ENCODE measurements around the gene AP5Z1. TPM values are rescaled to one million over a fixed set of nuclear protein-coding genes. Genes with fewer than 3 reads are reported as not detected.

The AP5Z1 gene
- total RNA-seq, 1 donor from 2014 or later = 71.2 TPM

DNA sequence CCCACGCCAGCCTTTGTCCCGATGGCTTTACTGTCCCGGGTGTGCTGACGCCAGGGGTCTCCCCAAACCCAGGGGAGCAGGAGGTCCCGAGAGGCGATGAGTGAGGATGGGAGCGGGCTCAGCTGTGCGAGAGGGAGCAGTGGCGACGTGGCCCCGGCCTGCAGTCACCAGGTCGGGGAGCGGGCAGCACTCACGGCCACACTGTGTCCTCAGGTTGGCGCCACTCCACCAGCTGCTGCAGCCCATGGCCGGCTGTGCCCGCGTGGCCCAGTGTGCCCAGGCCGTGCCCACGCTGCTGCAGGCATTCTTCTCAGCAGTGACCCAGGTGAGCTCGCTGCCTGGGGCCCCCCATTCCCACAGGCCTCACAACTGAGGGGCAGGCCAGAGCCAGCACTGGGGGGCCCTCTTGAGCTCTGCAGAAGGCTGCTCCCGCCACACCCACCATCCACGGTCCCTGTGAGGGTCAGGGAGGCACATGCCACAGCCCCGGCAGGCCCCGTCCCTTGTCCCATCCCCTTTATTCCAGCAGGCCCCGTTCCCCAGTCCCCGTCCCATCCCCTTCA, 13.3 kb downstream of the AP5Z1 start:
- peaks cover 2% of the 10 kb centered on the region for H3K36me3 ChIP-seq (ENCODE audit: control insufficient read depth, insufficient read depth, low read length)
- TF ChIP-seq, protein P1, sequence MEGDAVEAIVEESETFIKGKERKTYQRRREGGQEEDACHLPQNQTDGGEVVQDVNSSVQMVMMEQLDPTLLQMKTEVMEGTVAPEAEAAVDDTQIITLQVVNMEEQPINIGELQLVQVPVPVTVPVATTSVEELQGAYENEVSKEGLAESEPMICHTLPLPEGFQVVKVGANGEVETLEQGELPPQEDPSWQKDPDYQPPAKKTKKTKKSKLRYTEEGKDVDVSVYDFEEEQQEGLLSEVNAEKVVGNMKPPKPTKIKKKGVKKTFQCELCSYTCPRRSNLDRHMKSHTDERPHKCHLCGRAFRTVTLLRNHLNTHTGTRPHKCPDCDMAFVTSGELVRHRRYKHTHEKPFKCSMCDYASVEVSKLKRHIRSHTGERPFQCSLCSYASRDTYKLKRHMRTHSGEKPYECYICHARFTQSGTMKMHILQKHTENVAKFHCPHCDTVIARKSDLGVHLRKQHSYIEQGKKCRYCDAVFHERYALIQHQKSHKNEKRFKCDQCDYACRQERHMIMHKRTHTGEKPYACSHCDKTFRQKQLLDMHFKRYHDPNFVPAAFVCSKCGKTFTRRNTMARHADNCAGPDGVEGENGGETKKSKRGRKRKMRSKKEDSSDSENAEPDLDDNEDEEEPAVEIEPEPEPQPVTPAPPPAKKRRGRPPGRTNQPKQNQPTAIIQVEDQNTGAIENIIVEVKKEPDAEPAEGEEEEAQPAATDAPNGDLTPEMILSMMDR (IDR thresholded peaks at IDR 0.05; ENCODE audit: insufficient read depth, low read length, poor library complexity, severe bottlenecking) = no peak
- DNase-seq (ENCODE audit: low read depth) = no peak
- no peaks in the 10 kb centered on the region for H3K27me3 ChIP-seq (ENCODE audit: control insufficient read depth, insufficient read depth, low read length)
- H3K4me3 ChIP-seq (ENCODE audit: low read depth, low read length) = no peak overlapping the region

DNA sequence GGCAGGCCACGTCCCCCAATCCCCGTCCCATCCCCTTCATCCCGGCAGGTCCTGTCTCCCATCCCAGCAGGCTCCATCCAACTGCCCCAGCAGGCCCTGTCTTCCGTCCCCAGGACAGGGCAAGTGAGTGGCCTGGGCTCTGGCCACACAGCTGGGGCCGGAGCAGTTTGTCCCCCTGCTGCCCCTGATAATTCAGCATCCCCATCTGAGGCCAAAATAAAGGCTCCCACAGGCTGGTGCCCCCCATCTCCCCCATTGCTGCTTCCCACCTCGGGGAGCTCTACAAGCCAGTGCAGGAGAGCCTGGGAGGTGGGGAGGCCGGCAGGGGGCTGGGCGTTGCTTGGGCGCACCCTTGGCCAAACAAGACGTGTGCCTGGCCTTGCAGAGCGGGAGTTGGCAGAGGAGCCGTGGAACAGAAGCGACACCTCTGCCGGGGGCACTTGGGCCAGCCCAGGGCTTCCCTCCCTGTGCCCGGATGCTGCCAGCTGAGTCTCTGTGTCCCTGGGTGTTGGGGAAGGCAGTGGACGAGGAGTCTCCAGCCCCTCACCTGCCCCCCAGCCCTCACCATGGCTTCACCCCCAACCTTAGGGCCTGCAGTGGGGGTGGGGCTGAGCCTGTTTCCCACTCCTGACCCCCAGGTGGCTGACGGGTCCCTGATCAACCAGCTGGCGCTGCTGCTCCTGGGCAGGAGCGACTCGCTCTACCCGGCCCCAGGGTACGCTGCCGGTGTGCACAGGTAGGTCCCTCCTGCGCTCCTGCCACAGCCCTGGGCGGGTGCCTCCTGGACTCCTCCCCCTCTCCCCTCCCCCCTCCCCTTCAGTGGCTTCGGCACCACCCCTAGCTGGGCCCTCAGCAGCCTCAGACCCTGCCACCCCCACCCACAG, 14.0 kb downstream of the AP5Z1 start:
- TF ChIP-seq, protein P1 (IDR thresholded peaks at IDR 0.05; ENCODE audit: insufficient read depth, low read length, poor library complexity, severe bottlenecking) = no peak
- DNase-seq (ENCODE audit: low read depth) = no peak

DNA sequence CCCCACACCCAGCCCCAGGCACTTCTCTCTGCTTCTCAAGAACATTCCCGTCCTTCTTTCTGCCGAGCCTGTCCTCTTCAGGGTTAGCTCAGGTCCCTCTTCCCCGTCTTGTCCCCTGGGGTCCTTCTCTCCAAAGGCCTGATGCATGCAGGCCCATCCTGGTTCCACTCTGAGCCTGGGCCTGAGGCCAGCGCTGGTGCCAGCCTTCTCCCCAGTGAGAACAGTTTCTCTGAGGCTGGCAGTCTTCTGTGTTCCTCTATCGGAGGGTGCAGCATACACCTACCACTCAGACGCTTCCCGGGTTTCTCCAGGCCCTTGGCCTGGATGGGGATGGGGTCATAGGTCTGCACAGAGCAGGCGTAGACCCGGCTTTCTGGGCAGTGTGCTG, 14.6 kb downstream of the AP5Z1 start:
- Histone ChIP-seq H3K27me3 (ENCODE audit: control insufficient read depth, insufficient read depth, low read length) (no peaks in the 10 kb centered on the region), H3K36me3 (ENCODE audit: control insufficient read depth, insufficient read depth, low read length) (peaks cover 2% of the 10 kb centered on the region), H3K4me3 (ENCODE audit: low read depth, low read length) (no peak overlapping the region)
- no peak for DNase-seq (ENCODE audit: low read depth)
- TF ChIP-seq, protein P1 (IDR thresholded peaks at IDR 0.05; ENCODE audit: insufficient read depth, low read length, poor library complexity, severe bottlenecking) = no peak

More for the DNA sequence above, 14.0 kb downstream of the AP5Z1 start:
- H3K36me3 ChIP-seq (ENCODE audit: control insufficient read depth, insufficient read depth, low read length) = peaks cover 2% of the 10 kb centered on the region
- no peak overlapping the region for H3K4me3 ChIP-seq (ENCODE audit: low read depth, low read length)
- H3K27me3 ChIP-seq (ENCODE audit: control insufficient read depth, insufficient read depth, low read length) = no peaks in the 10 kb centered on the region

DNA sequence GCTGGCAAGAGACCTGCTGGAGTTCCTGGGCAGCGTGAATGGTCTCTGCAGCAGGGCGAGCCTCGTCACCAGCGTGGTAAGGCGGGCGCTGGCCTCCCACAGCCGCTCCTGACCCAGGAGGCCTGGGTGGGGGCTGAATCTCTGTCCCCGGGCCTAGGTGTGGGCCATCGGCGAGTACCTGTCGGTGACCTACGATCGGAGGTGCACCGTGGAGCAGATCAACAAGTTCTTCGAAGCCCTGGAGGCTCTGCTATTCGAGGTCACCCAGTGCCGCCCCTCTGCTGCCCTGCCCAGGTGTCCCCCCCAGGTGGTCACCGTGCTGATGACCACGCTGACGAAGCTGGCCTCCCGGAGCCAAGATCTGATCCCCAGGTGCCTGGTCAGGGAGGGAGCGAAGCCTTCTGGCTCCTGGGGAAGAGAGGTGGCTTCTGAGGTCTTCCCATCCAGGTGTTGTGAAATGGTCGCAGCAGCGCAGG, 15.1 kb downstream of the AP5Z1 start:
- no peak for DNase-seq (ENCODE audit: low read depth)
- Histone ChIP-seq H3K4me3 (ENCODE audit: low read depth, low read length) (no peak overlapping the region), H3K27me3 (ENCODE audit: control insufficient read depth, insufficient read depth, low read length) (no peaks in the 10 kb centered on the region), H3K36me3 (ENCODE audit: control insufficient read depth, insufficient read depth, low read length) (peaks cover 2% of the 10 kb centered on the region)
- TF ChIP-seq, protein P1 (IDR thresholded peaks at IDR 0.05; ENCODE audit: insufficient read depth, low read length, poor library complexity, severe bottlenecking) = no peak

DNA sequence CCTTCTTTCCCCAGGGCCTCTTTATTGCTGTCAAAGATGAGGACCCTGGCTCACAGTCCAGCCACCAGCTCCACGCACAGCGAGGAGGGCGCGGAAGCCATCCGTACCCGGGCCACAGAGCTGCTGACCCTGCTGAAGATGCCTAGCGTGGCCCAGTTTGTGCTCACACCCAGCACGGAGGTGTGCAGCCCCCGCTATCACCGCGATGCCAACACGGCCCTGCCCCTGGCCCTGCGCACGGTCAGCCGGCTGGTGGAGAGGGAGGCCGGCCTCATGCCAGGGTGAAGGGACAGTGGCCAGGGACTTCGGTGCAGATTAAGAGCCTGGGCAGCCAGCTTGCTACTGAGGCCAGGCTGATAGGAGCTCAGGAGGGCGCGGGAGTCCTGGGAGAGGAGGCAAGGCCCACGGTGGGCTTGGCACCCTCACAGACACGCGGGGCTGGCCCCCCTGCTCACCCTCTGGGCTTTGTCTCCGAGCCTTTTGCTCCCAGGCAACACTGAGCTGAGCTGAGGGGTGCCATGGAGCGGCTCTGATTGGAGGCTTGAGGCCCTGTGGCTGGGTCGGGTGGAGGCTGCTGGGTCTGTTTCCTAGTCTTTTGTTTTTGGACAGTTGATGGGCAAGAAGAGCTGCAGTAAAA, 15.8 kb downstream of the AP5Z1 start:
- H3K27me3 ChIP-seq (ENCODE audit: control insufficient read depth, insufficient read depth, low read length) = no peaks in the 10 kb centered on the region
- no peak for DNase-seq (ENCODE audit: low read depth)
- no peak overlapping the region for H3K4me3 ChIP-seq (ENCODE audit: low read depth, low read length)
- TF ChIP-seq, protein P1 (IDR thresholded peaks at IDR 0.05; ENCODE audit: insufficient read depth, low read length, poor library complexity, severe bottlenecking) = no peak
- H3K36me3 ChIP-seq (ENCODE audit: control insufficient read depth, insufficient read depth, low read length) = no peaks in the 10 kb centered on the region
